Gastroesophageal sphincter (tissue), 4 donors: ENCODE data around the gene GUCD1. TPM values are rescaled to one million over a fixed set of nuclear protein-coding genes. Genes with fewer than 3 reads are reported as not detected.
A peak's percentile ranks its signal among the peaks of the same experiment; 100 is the strongest.
"Not testable (repeated sequence)": the region's sequence is repeated elsewhere in the genome, so short reads cannot be mapped to it uniquely, and the experiment has no call there.

Source experiments
- ATAC-seq: fragments of 150-250 bp; one replicate; pipeline ENCODE4 v1.9.1; 2016; ENCODE audit warnings: mild to moderate bottlenecking, moderate library complexity
- H3K27ac ChIP-seq, 4 donors: fragments of 200-600 bp; sonication (generic) in 3 of 4; 1 replicate in 3 of 4; 2 replicates in 1 of 4; pipeline ENCODE4 v1.5.1; 2016 to 2019
- H3K27me3 ChIP-seq: fragments of 200-600 bp; sonication (generic); one replicate; pipeline ENCODE4 v1.5.1; 2019
- H3K36me3 ChIP-seq, 2 donors: fragments of 200-600 bp; sonication (generic); one replicate each; pipeline ENCODE4 v1.5.1; 2019; ENCODE audit warnings: control low read depth in 1 of 2
- H3K4me1 ChIP-seq, 3 donors: fragments of 200-600 bp; sonication (generic); 1 replicate in 2 of 3; 2 replicates in 1 of 3; pipeline ENCODE4 v1.5.1; 2016 to 2019; ENCODE audit warnings: control low read depth in 2 of 3
- H3K4me3 ChIP-seq, 2 donors: fragments of 200-600 bp; sonication (generic); one replicate each; pipeline ENCODE4 v1.5.1; 2019; ENCODE audit warnings: mild to moderate bottlenecking in 1 of 2, moderate library complexity in 1 of 2
- H3K9me3 ChIP-seq, 3 donors: fragments of 200-600 bp; sonication (generic); one replicate each; pipeline ENCODE4 v1.5.1; 2017 to 2019; ENCODE audit warnings: control low read depth in 2 of 3
- EP300 ChIP-seq: sonication (generic); formaldehyde crosslinking; IDR thresholded peaks from one replicate; pipeline ENCODE4 v1.6.1; 2017; ENCODE audit warnings: antibody characterized with exemption, mild to moderate bottlenecking
- POLR2A ChIP-seq, 2 donors: fragments of 450-650 bp; IDR thresholded peaks; one replicate each; pipeline ENCODE4 v1.6.1; 2017; ENCODE audit warnings: antibody characterized with exemption in 2 of 2, mild to moderate bottlenecking in 2 of 2, moderate library complexity in 1 of 2
- POLR2AphosphoS5 ChIP-seq: sonication (generic); formaldehyde crosslinking; IDR thresholded peaks from one replicate; pipeline ENCODE4 v1.6.1; 2017; ENCODE audit warnings: antibody characterized with exemption
- WGBS, 2 donors: methylation state at CpG; one replicate each; pipeline ENCODE4 v1.1.5; 2018; ENCODE audit warnings: low coverage in 1 of 2; 5-methylcytosine and 5-hydroxymethylcytosine counted together
- total RNA-seq, 4 donors: library from RNA; depleted of rRNA; stranded (reverse); fragments of >200 nt; gene quantifications; one replicate each; pipeline ENCODE4 v1.1.0, GENCODE V29; 2016
- TF ChIP-seq, protein P1 (sequence below), 4 experiments: fragments of 200-600 bp in 2 of 4; fragments of 450-650 bp in 2 of 4; sonication (generic) in 1 of 4; IDR thresholded peaks; one replicate each; pipeline ENCODE4 v1.5.1; 2017 to 2019; ENCODE audit warnings: antibody characterized with exemption in 4 of 4, mild to moderate bottlenecking in 2 of 4, moderate library complexity in 2 of 4

The GUCD1 gene
- 100 to 1,000 TPM; 107 to 178 (median 121) TPM for total RNA-seq

DNA sequence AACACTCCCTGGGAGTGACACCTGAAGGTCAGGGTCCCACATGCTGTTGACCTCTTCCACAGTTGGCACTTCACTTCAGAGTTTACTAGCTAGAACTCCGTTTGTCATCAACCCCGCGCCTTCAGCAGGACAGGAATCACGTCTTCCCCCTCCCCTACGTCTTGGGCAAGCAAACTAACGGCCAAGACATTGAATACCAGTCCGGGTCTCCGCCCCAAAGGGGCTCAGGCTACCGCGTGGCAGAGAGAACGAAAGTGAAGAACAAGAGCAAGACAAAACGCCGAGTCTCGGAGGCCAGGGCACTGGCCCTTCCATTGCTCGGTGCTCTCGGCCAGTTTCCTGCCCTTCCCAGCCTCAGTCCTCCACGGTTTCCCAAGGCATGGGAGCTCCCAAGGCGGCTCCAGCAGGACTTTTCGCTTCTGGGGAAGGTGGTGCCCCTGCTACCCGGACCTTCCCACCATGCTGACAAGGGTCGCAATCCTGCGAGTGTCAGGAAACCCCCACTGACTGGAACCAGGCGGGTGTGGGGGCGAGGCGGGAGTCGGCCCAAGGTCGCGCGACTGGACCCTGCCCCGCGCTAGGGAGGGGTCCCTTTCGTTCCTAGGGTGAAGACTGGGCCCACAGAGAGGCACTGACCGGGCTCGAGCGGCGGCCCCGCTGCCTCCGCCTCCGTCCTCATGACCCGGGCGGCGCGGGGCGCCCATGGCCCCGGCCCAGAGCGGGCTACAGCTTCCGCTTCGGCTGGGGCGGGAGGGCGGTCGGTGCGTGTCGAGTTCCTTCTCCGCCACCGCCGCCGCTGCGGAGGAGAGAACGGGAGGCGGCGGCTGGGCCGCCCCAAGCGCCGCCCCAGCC is at the start of gene GUCD1:
Gene GUCD1, minus strand, starts transcription at position 826 of the 852 bp plus-strand sequence. Its CDS starts 147 bp downstream, at position 679.
- TF ChIP-seq POLR2AphosphoS5, result peak; percentile 65
- TF ChIP-seq, protein P1, sequence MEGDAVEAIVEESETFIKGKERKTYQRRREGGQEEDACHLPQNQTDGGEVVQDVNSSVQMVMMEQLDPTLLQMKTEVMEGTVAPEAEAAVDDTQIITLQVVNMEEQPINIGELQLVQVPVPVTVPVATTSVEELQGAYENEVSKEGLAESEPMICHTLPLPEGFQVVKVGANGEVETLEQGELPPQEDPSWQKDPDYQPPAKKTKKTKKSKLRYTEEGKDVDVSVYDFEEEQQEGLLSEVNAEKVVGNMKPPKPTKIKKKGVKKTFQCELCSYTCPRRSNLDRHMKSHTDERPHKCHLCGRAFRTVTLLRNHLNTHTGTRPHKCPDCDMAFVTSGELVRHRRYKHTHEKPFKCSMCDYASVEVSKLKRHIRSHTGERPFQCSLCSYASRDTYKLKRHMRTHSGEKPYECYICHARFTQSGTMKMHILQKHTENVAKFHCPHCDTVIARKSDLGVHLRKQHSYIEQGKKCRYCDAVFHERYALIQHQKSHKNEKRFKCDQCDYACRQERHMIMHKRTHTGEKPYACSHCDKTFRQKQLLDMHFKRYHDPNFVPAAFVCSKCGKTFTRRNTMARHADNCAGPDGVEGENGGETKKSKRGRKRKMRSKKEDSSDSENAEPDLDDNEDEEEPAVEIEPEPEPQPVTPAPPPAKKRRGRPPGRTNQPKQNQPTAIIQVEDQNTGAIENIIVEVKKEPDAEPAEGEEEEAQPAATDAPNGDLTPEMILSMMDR (IDR thresholded peaks at IDR 0.05), result peak in 1 of 4 experiments; percentile 4
- TF ChIP-seq EP300, result no peak
- peak; percentile 90 for TF ChIP-seq POLR2A (IDR thresholded peaks at IDR 0.05)
- peaks cover 2 to 81% (median 25%) of the 10 kb centered on the region in 3 donors for H3K4me1 ChIP-seq
- no peaks in the 10 kb centered on the region for H3K27me3 ChIP-seq
- WGBS, 2 donors, result no CpG with 5 or more reads among the region's 64 CpGs
- H3K4me3 ChIP-seq, result peak within 1 kb of the TSS; percentile 91 to 98
- H3K9me3 ChIP-seq, result no peaks in the 10 kb centered on the region
- peak; percentile 0 for ATAC-seq
- peaks cover 0 to 40% of the 10 kb centered on the region in 2 donors for H3K36me3 ChIP-seq
- H3K27ac ChIP-seq, result peak within 1 kb of the TSS; percentile 74 to 99 (median 96)

DNA sequence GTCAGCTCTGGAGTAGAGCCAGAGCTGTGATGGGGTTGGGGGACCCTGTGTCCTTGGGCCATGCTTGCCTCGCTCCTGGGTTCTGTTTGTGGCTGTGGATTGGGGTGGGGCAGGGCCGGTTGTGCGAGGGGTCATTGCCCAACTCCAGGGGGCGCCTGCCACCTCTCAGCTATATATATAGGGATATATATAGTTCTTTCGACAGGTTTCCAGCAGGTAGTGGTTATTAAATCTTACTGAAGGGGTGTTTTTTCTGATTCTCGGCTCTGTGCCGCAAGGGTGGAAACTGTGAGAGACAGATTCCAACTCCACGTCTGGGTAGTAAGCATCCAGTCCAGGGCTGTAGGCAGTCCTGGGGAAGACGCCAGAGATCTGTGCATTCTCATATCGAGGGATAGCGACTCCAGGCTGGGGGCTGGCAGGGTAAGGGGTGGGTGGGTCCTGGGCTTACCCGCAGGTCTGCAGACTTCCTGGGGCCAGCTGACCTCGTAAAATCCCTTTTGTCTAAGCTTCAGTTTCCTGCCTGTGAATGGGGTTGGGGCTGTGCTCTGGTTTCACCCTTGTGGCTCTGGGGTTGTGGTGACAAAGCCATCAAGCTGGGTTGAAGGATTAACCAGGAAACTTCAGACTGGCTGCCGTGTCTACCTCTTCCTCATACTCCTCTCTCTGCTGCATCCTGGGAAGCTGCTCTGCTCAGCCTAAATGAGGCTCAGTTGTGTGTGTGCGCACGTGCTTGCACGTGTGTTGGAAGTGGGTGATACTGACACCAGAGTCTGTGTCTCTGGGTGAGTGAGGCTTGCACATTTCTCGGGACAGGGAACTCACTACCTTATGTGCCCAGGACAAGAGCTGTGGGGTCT is 49.1 kb upstream of the GUCD1 start:
- not testable (repeated sequence) for H3K36me3 ChIP-seq, ATAC-seq
- 16 to 20% methylated on average over 1 to 7 of the region's 18 CpGs for WGBS, 2 donors

DNA sequence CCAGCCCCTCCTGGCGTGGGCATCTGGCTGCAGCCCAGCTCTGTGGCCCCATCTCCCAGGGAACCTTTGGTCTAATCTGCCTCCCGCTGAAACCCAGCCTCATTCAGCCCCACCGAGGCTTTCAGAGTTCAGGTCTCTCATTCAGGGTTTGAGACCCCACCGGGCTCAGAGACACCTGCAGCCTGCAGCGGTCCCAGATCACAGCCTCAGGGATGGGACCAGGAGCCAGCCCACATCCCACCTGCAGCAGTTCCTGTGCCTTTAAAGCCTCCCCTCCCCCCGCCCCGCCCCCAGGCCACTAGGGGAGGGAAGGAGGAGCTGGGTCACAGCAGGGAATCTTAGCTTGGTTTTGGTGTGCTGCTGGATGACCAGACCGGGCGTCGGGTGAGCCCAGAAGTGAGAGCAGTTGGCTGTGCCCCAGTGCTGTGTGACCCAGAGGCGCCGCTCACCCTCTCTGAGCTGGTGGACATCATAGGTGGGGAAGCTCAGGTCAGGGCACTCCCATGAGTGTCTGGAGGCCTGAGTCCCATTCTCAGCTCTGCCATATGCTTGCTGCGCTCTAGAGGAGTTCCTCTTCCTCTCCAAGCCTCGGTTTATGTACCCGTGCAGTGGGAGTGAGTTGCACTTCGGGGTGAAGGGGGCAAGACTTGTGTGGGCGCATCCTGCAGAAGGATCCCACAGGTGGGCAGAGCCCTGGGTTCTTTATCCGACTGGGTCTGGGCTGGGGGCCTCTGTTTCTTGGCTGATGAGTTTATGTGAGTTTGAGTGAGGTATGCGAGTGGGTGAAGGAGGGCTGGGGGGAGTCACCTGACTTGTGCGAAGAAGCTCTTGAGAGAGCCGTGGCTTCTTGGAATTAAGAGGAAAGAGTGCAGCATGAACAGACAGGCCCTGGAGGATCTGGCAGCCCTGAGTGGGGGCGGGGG is 48.2 kb upstream of the GUCD1 start, which contains the start of gene GGT1:
Gene GGT1, plus strand, starts transcription at position 347 of the 923 bp plus-strand sequence. CDS start 7,889 bp downstream, outside the sequence.
- not testable (repeated sequence) for H3K36me3 ChIP-seq, H3K27me3 ChIP-seq, H3K9me3 ChIP-seq, ATAC-seq
- peak within 1 kb of the TSS in 1 of 4 donors; percentile 6 for H3K27ac ChIP-seq
- peak within 1 kb of the TSS in 1 of 2 donors; percentile 18 for H3K4me3 ChIP-seq
- WGBS, 2 donors, result 17% methylated on average over 1 of the region's 22 CpGs; no CpG with 5 or more reads in 1 of the 2 donors
- H3K4me1 ChIP-seq, result peaks cover 0 to 23% (median 0%) of the 10 kb centered on the region in 3 donors

More for the DNA sequence above, 49.1 kb upstream of the GUCD1 start:
- not testable (repeated sequence) for H3K27me3 ChIP-seq, H3K9me3 ChIP-seq
- peak overlapping the region in 1 of 4 donors; percentile 6 for H3K27ac ChIP-seq
- peaks cover 0 to 23% (median 0%) of the 10 kb centered on the region in 3 donors for H3K4me1 ChIP-seq
- H3K4me3 ChIP-seq, result peak overlapping the region in 1 of 2 donors; percentile 18

DNA sequence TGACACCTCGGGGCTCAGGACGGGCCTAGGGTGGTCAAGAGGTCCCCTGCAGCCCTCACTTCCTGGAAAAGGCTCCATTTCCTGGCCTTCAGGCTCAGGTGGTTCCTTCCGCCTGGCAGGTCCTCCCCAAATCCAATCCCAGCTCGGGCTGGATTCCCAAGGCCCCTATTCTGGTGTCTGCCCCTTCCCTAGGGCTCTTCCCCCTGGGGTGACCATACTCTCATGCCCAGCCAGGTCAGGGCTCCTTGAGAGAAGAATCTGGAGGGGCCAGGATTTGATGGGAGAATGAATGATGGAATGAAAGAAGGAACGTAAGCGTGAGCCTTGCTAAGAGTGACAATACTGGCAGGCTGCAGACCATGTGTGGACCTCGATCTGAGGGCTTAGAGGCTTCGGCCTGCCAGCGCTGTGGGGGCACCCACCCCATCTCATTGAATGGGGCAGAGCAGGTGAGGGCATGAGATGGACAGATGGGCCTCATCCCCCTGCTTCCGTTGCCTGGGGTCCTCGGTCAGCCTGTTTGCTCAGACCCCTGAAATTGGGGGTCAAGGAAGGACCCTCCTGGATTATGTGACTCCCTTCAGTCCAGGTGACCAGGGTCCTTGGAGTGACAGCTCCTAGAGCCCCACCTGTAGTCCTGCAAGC is 47.3 kb upstream of the GUCD1 start:
- peaks cover 0 to 23% (median 0%) of the 10 kb centered on the region in 3 donors for H3K4me1 ChIP-seq
- H3K9me3 ChIP-seq, ATAC-seq, H3K27ac ChIP-seq, H3K36me3 ChIP-seq, H3K27me3 ChIP-seq, H3K4me3 ChIP-seq: not testable (repeated sequence)
- no CpG with 5 or more reads among the region's 11 CpGs for WGBS, 2 donors

DNA sequence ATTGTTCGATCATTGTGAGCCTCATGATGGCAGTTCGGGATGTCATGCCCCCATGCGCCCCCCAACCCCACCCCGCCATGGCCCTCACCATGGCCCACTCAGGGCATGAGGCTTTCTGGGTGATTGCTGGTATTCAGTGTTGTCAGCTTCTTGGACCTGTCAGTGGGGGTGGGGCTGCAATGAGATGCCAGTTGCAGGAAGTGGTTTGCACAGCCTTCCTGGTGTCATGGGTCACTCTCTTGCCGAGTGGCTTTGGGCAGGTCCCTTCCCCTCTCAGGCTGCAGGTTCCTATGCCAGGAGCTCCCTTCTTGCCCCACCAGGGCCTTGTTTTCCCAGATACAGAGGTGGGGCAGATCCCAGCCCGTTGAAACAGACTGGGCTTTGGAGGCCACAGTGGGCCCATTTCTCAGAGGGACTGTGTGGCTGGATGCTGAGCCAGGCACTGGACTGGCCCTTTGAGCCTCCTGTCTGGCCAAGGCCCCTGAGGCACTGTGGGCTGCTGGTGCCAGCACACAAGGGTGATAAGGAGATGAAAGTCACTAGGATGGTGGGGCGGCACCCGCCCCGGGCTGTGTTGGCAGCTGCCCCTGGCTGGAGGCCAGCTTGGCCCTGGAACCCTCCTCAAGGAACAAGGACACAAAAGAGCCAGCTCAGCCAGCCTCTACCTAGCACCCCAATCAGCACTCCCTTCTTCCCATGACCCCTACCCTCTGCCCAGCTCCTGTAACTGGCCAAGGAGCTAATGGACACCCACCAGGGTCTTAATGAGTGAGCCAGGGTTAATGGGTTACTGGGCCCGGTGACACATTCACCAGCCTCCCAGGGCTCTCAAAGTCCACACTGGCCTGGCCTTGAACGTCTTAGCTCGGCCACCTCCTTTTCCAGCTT is 46.5 kb upstream of the GUCD1 start:
- 80 to 94% methylated on average over 1 to 6 of the region's 12 CpGs for WGBS, 2 donors
- no peak for ATAC-seq

DNA sequence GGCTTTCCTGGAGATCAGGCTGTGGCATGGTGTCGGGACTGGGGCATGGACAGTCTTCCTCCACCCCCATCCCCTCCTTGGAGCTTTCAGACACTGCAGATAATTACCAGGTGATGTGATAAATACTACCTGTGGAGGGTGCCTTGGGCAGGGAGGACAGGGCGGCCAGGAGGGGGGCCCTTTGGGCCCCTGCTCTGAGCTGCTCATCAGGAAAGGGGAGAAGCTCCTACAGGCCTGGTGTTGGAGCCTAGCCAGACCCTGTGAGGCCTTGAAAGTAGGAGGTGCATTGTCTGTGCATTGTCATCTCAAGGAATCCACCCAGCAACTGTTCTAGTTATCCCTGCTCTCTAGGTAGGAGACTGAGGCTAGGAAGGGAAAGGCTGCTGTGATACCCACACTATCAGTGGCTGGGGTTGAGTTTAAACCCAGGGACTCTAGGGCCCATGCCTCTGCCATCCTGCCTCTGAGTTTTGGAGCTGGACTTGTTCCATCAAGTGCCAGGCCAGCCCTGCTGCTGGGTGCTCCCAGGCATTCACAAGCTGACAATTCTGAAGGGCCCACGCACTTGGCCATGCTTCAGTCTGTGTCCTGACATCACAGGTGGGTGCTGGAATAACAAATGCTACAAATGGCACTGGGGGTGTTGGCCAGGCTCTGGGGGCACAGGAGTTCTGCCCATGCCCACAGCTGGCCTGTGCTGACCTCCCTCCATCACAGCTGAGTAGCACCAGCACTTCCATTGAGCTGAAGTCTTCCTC is 45.2 kb upstream of the GUCD1 start:
- not testable (repeated sequence) for ATAC-seq, H3K4me3 ChIP-seq, H3K9me3 ChIP-seq, H3K27me3 ChIP-seq, H3K36me3 ChIP-seq, H3K27ac ChIP-seq
- no CpG with 5 or more reads among the region's 3 CpGs for WGBS, 2 donors
- peaks cover 0 to 23% (median 0%) of the 10 kb centered on the region in 3 donors for H3K4me1 ChIP-seq

More for the DNA sequence above, 46.5 kb upstream of the GUCD1 start:
- TF ChIP-seq EP300 (no peak), POLR2AphosphoS5 (no peak), POLR2A (IDR thresholded peaks at IDR 0.05) (no peak)
- TF ChIP-seq, protein P1 (IDR thresholded peaks at IDR 0.05), result no peak
- H3K9me3 ChIP-seq, result no peaks in the 10 kb centered on the region
- no peaks in the 10 kb centered on the region for H3K36me3 ChIP-seq
- peaks cover 0 to 23% (median 0%) of the 10 kb centered on the region in 3 donors for H3K4me1 ChIP-seq
- no peaks in the 10 kb centered on the region for H3K27me3 ChIP-seq
- no peak overlapping the region for H3K27ac ChIP-seq
- no peak overlapping the region for H3K4me3 ChIP-seq
